Stimulated activated CD4-positive, alpha-beta T cell treated with anti-CD3 and anti-CD28 coated beads, Interleukin-15, amount 100 ng/mL, for 1 hour (primary cell): ENCODE data around the gene TPT1.
"Not testable (repeated sequence)": the region's sequence is repeated elsewhere in the genome, so short reads cannot be mapped to it uniquely, and the experiment has no call there.

Source experiments
- DNase-seq, 2 donors: peaks; one replicate each; pipeline ENCODE4 v3.0.0-alpha.2; 2020; ENCODE audit warnings: low read depth in 1 of 2, low spot score in 1 of 2

TPT1 gene

GRCh38 chr13:45368005-45368404 lies 27.0 kb upstream of the TPT1 start:
- no peak for DNase-seq

DNA sequence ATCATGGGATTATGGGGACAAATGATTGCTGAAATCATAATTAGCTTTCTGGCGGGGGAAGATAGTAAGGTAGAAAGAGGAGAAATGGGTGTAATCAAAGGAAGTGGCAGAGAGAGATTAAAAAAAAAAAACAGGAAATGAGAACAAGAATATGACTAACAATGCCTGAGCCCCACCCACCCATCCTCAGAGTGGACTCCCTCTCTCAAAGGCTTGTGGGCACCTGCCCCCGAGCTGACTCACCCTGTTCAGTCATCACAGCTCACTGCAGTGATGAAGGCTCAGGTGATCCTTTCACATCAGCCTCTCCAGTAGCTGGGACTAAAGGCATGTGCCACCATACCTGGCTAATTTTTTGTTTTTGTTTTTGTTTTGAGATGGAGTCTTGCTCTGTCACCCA lies 26.4 kb upstream of the TPT1 start:
- DNase-seq = peak; percentile 70 to 74

GRCh38 chr13:45365558-45365885 lies 24.5 kb upstream of the TPT1 start:
- no peak for DNase-seq

GRCh38 chr13:45364876-45365557 lies 24.0 kb upstream of the TPT1 start:
- no peak for DNase-seq

DNA sequence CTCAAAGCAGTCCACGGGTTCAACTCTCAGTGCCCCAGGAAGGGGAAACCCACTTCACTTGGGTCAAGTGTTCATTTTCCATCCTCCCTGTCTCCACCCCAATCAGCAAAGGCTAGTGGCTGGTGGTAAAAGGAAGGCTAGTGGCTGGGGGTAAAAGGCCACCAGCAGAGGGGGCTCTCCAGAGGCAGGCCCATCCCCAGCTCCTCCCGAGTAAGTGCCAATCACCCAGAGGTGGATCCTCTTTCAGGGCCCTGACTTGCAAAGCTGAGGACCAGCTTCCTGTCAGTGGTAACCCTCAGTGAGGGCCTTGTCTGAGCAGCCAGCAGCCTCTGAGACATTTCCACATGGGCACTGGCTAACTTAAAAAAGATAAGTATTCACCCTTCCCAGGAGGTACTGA lies 22.0 kb upstream of the TPT1 start:
- DNase-seq = no peak

- no peak for DNase-seq
Observed at GRCh38 chr13:45361596-45362206, 20.7 kb upstream of the TPT1 start.

GRCh38 chr13:45356966-45357672 lies 16.1 kb upstream of the TPT1 start:
- DNase-seq = no peak

DNA sequence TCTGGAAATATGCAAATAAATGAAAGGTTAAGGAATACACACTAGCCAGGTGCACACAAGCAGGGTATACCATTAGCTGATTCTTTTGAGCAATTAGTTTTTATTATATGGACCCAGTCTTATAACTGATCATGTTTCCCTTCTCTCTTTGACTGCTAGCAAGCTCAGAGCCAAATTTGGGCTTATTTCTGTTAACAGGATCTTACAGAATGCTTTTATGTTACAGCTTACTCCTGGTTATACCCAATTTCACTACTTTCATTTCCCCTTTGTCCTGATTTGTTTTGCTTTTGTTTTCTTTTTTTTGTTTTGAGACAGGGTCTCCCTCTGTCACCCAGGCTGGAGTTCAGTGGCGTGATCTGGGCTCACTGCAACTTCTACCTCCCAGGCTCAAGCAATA lies 12.9 kb upstream of the TPT1 start:
- no peak for DNase-seq

DNA sequence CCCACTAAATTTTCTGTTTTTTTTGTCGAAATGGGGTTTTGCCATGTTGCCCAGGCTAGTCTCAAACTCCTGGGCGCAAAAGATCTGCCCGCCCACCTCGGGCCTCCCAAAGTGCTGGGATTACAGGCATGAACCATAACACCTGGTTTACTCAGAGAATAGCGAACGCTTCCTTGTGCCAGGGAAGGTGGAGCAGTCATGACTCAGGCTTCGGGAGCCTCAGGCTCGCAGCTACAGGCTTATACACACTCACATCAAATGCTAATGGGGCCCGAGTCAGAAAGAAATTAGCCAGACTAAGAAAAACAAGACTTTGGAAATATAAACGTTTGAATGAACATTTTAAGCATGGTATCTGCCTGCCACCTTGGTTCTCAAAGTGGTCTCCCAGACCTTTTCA lies 11.0 kb upstream of the TPT1 start:
- no peak for DNase-seq

- no peak for DNase-seq
Observed at GRCh38 chr13:45350152-45350551, 9.2 kb upstream of the TPT1 start.

DNA sequence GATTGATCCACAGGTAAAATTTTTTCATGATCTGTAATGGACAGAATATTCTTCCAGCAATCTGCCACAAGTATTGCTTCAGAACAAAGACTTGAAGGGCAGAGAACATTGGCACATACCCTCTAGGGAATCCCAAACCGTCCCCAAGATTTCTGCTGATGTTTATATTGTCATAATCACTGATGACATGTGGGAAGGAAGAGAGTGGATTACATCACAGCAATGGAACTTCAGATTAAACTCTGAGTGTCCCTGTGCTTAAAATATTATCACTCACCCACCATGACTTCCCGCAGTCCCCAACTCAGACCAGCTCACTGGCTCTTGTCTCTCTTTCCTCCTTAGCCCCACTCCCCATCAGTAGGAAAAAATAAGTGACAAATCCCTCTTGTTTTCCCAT lies 8.5 kb upstream of the TPT1 start:
- no peak for DNase-seq

GRCh38 chr13:45344064-45344463 lies 3.1 kb upstream of the TPT1 start:
- not testable (repeated sequence) for DNase-seq

DNA sequence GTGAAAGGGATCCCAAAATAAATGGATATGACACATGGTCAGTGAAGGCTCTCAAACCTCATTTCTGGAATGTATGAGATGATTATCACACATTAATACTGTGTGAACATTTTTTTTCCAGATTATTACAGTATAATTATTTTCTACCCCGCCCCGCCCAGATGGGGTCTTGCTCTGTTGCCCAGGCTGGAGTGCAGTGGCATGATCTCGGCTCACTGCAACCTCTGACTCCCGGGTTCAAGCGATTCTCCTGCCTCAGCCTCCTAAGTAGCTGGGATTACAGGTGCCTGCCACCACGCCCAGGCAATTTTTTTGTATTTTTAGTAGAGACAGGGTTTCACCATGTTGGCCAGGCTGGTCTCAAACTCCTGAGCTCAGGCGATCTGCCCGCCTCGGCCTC lies 2.1 kb upstream of the TPT1 start:
- not testable (repeated sequence) for DNase-seq

- not testable (repeated sequence) for DNase-seq
Observed at GRCh38 chr13:45342668-45343067, 1.7 kb upstream of the TPT1 start.

DNA sequence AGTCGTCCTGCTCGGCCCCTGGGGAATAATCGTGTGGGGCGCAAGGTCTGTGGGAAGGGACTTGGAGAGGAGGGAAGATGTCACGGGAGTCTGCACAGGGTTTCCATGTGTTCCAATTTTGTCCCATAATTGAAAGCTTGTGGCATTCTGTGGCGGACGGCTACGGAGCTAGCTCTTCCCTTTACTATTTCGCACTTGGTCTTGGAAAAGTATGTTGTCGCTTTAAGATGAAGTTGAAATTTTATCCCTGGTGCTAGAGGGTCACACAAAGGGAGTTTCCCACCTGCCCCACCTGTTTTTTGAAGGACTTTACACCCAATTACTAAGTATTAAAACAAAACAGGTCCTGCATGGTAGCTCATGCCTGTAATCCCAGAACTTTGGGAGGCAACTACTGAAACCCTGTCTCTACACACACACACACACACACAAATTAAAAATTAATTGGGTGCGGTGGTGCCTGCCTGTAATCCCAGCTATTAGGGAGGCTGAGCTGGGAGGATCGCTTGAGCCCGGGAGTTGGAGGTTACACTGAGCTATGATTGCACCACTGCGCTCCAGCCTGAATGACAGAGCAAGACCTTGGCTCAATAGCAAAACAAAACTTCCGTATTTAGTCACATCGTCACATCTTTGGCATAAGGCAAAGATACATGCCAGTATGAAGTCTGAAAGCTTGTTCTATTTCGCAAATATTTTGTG lies 967 bp upstream of the TPT1 start:
- DNase-seq = no peak

DNA sequence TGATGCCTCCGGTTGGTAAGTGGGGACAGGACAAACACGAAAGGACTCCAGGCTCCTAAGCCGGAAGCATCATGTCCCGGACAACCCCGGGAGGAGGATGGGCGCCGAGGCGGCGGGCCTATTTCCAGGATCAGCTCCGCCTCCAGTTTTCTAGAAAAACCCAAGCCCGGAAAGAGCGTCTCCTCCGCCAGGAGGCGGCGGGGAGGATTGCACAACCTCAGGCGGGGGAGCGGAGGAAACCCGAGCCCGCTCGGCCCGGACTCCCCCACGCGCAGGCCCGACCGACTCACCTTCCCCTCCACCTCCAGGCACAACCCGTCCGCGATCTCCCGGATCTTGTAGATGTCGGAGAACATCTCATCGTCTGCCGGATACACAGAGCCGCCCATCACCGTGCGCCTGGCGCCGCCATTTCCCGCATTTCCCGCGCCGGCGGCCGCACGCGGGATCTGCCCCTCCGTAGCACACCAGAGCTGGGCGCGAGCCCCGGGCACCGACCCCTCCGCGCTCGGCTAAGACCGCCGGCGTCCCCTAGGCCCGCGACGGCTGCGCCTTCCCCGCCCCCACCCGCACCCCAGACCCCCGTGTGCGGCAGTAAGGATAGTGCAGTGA lies 455 bp downstream of the TPT1 start:
- DNase-seq = peak; percentile 66 to 73

- DNase-seq = peak in 1 of 2 donors; percentile 27
Observed at GRCh38 chr13:45339867-45340266, 1.1 kb downstream of the TPT1 start.

DNA sequence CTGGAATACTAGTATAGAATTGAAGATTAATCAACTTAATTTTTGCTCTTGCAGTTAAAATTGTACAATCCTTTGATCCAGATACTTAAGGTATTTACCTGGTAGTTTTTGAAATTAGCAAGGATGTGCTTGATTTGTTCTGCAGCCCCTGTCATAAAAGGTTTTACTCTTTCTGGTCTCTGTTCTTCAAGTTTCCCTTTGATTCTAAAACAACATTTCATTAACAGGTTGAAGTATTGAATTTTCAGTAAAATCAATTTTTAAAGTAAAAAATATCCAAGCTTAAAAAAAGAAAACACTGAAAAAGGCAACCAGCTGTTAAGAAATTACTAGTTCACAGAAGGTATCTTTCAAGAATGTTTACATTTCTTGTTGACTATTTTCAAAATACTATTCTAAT lies 1.6 kb downstream of the TPT1 start:
- no peak for DNase-seq

DNA sequence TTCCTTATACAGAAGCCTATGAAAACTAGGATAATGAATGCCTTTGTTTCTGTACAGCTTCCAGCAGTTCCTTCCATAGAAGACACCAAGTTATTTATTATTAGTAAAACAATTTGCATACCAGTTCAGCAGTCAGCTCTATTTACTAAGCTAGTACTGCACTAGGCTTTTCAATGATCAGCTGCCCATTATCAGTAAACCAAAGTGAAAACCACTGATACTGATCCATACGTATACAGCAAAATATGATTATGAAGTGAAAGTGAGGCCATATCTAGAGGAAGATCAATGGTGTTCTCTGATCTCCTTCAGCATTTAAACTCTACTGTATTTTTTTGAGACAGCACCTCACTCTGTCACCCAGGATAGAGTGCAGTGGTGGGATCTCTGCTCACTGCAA lies 3.2 kb downstream of the TPT1 start:
- no peak for DNase-seq

DNA sequence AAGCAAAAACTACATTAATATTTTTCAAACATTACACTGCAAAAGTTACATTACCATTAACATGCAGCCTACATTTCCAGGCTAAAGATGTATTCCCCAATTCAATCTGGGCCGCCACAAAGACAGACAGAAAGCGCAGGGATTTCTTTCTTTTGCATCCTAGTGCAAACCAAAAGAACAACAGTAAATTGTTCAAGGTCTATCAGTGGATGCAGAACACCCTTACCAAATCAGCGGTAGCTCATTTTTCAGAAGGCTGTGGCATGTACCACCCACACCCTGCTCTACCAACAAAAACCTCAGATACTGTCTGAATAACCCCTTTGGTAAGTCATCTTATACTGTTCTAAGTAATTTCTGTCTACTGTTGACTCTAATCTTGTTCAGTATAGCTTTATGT lies 3.6 kb downstream of the TPT1 start:
- DNase-seq = no peak

DNA sequence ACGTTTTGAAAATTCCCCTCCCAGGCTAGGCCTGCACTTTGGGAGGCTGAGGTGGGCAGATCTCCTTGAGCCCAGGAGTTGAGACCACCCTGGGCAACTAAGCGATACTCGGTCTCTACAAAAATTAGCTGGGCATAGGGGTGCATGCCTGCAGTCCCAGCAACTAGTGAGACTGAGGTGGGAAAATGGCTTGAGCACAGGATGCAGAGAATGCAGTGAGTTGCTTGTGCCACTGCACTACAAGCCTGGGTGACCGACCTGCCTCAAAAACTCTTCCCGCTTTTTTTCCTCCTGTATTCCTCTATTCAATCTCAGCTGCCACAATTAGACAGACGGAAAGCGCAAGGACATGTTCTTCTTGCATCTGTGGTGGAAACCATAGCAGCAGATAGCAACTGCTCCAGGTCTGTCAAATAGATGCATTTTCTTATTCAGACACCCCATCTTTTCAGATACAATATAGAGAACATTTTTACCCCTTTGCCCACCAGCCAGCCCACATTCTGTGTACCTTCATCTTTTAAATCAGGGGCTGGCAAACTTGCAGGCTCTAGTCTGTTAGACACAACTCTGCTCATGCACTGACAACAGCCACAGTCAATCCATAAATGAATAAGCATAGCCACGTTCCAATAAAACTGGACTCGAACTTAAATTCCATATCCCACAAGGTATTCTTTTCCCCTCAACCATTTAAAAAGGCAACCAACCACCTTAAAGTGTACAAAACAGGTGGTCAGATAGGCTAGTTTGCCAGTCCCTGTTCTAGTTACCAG lies 4.8 kb downstream of the TPT1 start:
- DNase-seq = no peak
